GM06990 (cell line): ENCODE results near the gene AP4S1.

Source experiments
- DNase-seq: peaks from one replicate; pipeline ENCODE4 v3.0.0-alpha.2; 2011; ENCODE audit not compliant: insufficient read length; ENCODE audit errors: extremely low read depth
- H3K27me3 ChIP-seq: replicated peaks from 2 replicates; pipeline ENCODE4 v1.6.0; 2011; ENCODE audit warnings: low read length; ENCODE audit not compliant: control insufficient read depth, insufficient read depth
- H3K36me3 ChIP-seq: 2 replicates; pipeline ENCODE4 v1.5.1; 2011; ENCODE audit warnings: low read length; ENCODE audit not compliant: control insufficient read depth, insufficient read depth
- H3K4me3 ChIP-seq: replicated peaks from 2 replicates; pipeline ENCODE4 v1.5.1; 2011; ENCODE audit warnings: low read depth, mild to moderate bottlenecking, control low read depth, low read length
- TF ChIP-seq, protein P1 (sequence below): IDR thresholded peaks from 2 replicates; pipeline ENCODE4 v1.5.1; 2011; ENCODE audit warnings: low read length, control low read depth, mild to moderate bottlenecking, inconsistent platforms; ENCODE audit not compliant: insufficient read depth, poor library complexity, severe bottlenecking

The AP4S1 gene

DNA sequence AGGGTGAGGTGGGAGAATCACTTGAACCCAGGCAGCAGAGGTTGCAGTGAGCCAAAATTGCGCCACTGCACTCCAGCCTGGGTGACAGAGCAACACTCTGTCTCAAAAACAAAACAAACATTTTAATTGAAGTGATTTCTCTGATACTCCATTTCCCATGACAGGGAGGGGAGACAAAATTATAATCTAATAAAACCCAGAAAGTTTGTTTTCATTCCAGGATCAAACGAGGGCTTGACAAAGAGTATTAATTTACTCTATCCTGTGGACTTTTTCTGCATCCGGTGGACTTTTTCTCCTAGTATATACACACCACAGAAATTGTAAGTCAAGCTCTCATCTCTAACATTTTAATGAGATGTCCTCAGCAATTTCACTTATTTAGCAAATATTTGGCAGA, 14.5 kb upstream of the AP4S1 start:
- Histone ChIP-seq H3K4me3 (no peak overlapping the region), H3K27me3 (no peaks in the 10 kb centered on the region), H3K36me3 (peaks cover 2% of the 10 kb centered on the region; the same call in 1 of the 2 replicates)
- TF ChIP-seq, protein P1, sequence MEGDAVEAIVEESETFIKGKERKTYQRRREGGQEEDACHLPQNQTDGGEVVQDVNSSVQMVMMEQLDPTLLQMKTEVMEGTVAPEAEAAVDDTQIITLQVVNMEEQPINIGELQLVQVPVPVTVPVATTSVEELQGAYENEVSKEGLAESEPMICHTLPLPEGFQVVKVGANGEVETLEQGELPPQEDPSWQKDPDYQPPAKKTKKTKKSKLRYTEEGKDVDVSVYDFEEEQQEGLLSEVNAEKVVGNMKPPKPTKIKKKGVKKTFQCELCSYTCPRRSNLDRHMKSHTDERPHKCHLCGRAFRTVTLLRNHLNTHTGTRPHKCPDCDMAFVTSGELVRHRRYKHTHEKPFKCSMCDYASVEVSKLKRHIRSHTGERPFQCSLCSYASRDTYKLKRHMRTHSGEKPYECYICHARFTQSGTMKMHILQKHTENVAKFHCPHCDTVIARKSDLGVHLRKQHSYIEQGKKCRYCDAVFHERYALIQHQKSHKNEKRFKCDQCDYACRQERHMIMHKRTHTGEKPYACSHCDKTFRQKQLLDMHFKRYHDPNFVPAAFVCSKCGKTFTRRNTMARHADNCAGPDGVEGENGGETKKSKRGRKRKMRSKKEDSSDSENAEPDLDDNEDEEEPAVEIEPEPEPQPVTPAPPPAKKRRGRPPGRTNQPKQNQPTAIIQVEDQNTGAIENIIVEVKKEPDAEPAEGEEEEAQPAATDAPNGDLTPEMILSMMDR: no peak
- no peak for DNase-seq

DNA sequence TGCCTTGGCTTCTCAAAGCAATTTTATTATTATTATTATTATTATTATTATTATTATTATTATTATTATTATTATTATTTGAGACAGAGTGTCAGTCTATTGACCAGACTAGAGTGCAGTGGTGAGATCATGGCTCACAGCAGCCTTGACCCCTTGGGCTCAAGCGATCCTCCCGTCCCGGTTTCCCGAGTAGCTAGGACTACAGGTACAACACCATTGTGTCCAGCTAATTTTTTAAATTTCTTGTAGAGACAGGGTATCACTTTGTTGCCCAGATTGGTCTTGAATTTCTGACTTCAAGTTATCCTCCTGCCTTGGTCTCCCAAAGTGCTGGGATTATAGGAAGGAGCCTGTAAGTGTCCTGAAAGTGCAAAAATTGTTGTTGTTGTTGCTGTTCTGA, 11.6 kb upstream of the AP4S1 start:
- TF ChIP-seq, protein P1: no peak
- H3K27me3 ChIP-seq: no peaks in the 10 kb centered on the region
- no peak for DNase-seq
- H3K36me3 ChIP-seq: peaks cover 7% of the 10 kb centered on the region
- H3K4me3 ChIP-seq: no peak overlapping the region

DNA sequence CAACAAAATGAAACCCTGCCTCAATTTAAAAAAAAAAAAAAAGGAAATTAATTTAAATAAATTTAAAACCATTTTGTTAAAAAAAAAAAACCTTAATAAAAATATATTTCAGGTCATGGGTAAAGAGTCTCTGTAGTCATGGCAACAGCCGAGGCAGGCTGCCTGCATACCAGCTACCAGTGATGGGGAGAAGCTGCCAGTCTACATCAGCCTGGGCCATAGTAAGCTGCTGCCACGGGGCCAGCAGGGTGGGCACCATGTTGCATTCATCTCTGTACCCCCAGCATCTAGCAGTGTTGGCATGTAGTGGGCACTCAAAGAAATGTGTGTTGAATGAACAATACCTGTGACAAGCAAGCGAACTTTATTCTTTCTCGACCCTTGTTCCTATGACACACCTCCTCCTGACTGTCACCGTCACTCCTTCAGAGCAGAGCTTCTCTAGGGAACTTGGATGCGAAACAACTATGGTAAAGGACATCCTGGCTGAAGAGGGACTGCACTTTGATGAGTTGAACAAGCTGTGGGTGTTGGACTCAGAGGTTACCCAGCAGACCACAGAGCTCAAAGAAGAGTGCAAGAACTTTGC, 7.3 kb upstream of the AP4S1 start:
- TF ChIP-seq, protein P1: no peak
- H3K27me3 ChIP-seq: no peaks in the 10 kb centered on the region
- no peak overlapping the region for H3K4me3 ChIP-seq
- peaks cover 7% of the 10 kb centered on the region for H3K36me3 ChIP-seq
- DNase-seq: no peak

DNA sequence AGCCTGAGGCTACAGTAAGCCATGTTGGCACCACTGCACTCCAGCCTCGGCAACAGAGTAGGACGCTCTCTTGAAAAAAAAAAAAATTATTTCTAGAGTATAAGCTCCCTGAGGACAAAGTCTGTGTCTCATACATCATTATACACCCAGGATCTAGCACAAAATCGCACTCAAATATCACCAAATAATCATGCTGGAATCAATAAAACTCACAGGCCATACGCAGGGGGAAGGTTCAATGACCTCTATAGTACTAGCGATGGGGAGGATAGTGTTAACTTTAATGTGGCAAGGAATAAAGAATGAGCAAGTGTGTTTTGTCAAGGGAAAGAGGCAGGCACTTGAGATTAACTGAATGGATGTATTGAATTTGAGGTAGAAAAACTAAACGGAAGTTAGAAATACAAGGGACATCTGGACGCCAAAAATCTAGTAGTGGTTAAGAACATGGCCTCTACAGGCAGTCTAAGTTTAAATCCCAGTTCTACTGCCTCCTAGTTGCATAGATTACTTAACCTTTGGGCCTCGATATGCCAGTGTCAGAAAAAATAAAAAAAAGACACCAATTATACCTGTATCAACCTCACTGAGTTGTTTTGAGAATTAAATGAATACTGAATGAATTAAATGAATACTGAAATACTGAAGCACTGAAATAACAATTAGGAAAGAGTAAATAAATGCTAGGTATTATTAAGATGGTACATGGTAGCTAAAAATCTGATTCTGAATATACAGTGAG, 4.4 kb upstream of the AP4S1 start:
- DNase-seq: no peak
- no peak overlapping the region for H3K4me3 ChIP-seq
- TF ChIP-seq, protein P1: no peak
- peaks cover 5% of the 10 kb centered on the region for H3K36me3 ChIP-seq
- no peaks in the 10 kb centered on the region for H3K27me3 ChIP-seq

DNA sequence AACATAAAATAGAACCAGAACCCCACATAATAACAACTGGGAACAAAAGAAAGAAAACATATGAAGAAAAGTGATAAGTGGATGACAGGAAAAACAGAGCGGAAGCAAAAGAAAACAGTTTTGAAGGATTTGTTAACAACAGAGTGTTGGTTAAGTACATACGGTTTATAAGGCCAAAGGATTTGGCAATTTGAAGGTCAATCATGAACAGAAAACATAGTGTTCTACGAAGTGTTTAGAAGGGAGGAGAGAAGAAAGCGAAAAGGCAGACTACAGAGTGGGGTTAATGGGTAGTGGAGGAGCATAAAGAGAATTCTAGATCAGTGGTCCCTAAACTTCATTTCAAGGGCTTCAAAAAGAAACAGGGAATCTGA, 3.9 kb upstream of the AP4S1 start:
- H3K4me3 ChIP-seq: no peak overlapping the region
- no peak for DNase-seq
- H3K27me3 ChIP-seq: no peaks in the 10 kb centered on the region
- TF ChIP-seq, protein P1: no peak
- H3K36me3 ChIP-seq: peaks cover 5% of the 10 kb centered on the region

DNA sequence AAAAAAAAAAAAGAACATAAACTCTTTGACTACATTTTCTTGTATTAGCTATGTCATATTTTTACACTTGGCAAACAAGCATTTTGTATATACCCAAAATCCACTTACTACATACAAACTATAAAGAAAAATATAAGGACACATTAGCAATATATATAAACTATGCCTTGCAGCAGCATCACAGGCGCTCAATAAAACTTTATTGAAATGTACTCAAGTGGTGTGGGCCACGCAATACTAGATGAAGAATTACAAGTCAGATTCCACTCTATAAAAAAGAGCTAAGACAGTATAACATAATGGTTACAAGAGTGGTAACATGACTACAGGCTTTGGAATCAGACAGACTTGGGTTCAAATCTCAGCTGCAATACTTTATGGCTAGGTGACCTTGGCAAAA, 3.1 kb upstream of the AP4S1 start:
- no peaks in the 10 kb centered on the region for H3K27me3 ChIP-seq
- TF ChIP-seq, protein P1: no peak
- no peak for DNase-seq
- peaks cover 5% of the 10 kb centered on the region for H3K36me3 ChIP-seq
- H3K4me3 ChIP-seq: no peak overlapping the region
